GM12873 (cell line): ENCODE measurements around the gene TM9SF4.

ENCODE experiments used
- CTCF ChIP-seq: IDR thresholded peaks from 2 replicates; pipeline ENCODE4 v1.5.1; 2012; ENCODE audit warnings: low read depth, mild to moderate bottlenecking, moderate library complexity, low read length, control low read depth; ENCODE audit not compliant: insufficient read depth; ENCODE audit errors: missing control alignments

The TM9SF4 gene

GRCh38 chr20:32179934-32180333 is 70.4 kb downstream of the TM9SF4 start:
- TF ChIP-seq CTCF: no peak

GRCh38 chr20:32181606-32182005 is 72.1 kb downstream of the TM9SF4 start:
- TF ChIP-seq CTCF: no peak

GRCh38 chr20:32183947-32184635 is 74.6 kb downstream of the TM9SF4 start:
- no peak for TF ChIP-seq CTCF

- TF ChIP-seq CTCF: no peak
These were observed 75.6 kb downstream of the TM9SF4 start for GRCh38 chr20:32184961-32185603.

GRCh38 chr20:32186506-32186905 is 77.0 kb downstream of the TM9SF4 start:
- TF ChIP-seq CTCF: no peak

GRCh38 chr20:32188376-32189122 is 79.0 kb downstream of the TM9SF4 start:
- TF ChIP-seq CTCF: no peak

GRCh38 chr20:32189123-32189410 is 79.6 kb downstream of the TM9SF4 start:
- no peak for TF ChIP-seq CTCF
